Fibroblast of mammary gland (primary cell): ENCODE results near the gene LGR6.

Experiments used
- DNase-seq: peaks from one replicate; pipeline ENCODE4 v3.0.0-alpha.2; 2010; ENCODE audit warnings: low read depth
- H3K4me3 ChIP-seq: 2 replicates; pipeline ENCODE4 v1.5.1; 2011; ENCODE audit warnings: low read depth, mild to moderate bottlenecking, low read length, moderate library complexity; ENCODE audit not compliant: control insufficient read depth
- TF ChIP-seq, protein P1 (sequence below): conservative IDR thresholded peaks from 2 replicates; pipeline ENCODE4 v1.5.1; 2011; ENCODE audit warnings: low read depth, low read length, inconsistent platforms; ENCODE audit not compliant: control insufficient read depth, insufficient read depth

LGR6 gene

DNA sequence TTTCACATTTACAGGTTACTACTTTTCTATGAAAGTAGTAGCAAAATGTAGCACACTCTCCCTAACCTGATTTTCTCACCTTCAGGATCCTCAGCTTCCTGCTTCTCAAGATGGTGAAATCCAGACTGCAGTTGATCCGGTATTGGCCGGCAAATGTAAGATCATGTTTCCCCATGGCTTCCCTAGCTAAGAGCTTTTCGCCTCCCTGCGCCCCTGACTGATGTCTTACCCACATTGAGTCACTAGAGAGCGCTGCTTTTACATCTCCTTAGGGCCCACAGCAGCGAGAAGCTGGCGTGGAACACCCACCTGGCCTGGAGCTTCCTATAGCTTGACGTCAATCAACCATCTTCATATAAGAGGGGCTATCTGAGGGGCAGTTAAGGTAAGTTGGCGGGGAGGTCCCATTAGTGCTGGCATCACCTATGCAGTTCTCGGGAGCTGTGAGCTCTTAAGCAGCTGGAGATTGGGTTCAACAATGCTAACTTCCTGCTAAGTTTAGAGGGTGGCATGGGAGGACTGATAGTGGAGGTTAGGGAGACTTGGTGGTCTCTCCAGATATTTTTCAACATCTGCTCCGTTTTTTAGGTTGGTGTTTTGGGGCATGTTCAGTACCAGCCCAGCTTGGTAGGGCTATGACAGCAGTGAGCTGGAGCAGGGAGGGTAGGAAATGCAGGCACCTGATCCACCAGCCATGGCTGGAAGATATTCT is 38.7 kb upstream of the LGR6 start:
- no peak overlapping the region for H3K4me3 ChIP-seq

DNA sequence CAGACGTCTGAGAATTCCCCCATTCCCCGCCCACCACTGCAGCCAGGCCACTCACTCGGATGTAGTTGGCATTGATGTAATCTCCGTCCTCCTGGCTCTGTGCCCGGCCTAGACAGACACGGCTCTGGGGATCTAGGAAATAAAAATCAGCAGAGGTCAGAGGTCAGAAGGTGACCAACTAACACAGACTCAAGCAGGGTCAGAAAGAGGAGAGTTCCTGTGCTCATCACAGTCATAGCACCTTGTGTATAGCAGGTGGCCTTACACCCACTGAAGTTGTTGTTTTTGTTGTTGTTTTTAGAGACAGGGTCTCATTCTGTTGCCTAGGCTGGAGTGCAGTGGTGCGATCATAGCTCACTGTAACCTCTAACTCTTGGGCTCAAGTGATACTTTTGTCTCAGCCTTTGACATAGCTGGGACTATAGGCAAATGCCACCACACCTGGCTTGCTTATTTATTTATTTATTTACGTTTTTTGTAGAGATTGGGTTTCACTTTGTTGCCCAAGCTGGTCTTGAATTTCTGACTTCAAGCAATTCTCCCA is 38.0 kb upstream of the LGR6 start:
- no peak overlapping the region for H3K4me3 ChIP-seq
- TF ChIP-seq, protein P1, sequence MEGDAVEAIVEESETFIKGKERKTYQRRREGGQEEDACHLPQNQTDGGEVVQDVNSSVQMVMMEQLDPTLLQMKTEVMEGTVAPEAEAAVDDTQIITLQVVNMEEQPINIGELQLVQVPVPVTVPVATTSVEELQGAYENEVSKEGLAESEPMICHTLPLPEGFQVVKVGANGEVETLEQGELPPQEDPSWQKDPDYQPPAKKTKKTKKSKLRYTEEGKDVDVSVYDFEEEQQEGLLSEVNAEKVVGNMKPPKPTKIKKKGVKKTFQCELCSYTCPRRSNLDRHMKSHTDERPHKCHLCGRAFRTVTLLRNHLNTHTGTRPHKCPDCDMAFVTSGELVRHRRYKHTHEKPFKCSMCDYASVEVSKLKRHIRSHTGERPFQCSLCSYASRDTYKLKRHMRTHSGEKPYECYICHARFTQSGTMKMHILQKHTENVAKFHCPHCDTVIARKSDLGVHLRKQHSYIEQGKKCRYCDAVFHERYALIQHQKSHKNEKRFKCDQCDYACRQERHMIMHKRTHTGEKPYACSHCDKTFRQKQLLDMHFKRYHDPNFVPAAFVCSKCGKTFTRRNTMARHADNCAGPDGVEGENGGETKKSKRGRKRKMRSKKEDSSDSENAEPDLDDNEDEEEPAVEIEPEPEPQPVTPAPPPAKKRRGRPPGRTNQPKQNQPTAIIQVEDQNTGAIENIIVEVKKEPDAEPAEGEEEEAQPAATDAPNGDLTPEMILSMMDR = no peak
- peak; percentile 28 for DNase-seq

More for the DNA sequence above, 38.7 kb upstream of the LGR6 start:
- TF ChIP-seq, protein P1 = peak; percentile 61
- DNase-seq = peak; percentile 72

DNA sequence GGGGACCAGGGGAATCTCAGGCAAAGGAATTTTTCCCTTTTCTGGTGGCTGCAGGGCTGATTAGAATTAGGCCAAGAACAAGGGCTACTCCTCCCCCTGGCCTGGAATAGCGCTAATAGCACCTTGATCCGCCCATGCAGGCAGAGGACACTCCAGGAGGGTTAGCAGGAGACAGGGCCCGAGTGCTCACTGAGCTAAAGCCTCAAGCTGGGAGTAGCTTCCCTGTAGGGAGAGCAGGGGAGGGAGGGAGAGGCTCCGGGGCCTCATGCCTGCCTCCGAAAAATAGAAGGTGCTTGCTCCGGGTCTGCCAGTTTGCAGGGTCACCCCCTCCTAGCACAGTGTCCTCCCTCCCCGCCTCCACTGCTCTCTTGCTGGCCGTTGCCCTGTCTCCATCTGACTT is 37.0 kb upstream of the LGR6 start:
- DNase-seq = no peak
- TF ChIP-seq, protein P1 = no peak
- no peak overlapping the region for H3K4me3 ChIP-seq

DNA sequence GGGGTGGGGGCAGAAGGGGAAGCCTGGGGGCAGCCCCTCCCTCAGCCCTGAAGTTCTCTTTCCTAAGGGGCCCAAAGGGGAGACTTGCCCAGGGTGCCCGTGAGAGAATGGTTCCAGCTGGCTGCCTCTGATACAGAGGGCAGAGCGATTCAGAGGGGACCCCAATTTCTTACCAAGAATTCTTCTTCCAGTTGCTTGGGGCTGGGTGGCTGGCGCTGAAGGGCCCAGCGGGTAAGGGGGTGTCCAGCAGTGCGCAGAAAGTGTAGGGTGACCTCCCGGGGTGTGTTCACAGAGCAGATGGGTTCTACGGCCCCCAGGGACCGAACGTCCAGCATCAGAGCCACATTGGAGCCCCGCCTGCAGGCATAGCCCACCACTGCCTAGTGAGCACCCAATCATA is 35.7 kb upstream of the LGR6 start:
- DNase-seq = no peak
- H3K4me3 ChIP-seq = no peak overlapping the region
- TF ChIP-seq, protein P1 = no peak

DNA sequence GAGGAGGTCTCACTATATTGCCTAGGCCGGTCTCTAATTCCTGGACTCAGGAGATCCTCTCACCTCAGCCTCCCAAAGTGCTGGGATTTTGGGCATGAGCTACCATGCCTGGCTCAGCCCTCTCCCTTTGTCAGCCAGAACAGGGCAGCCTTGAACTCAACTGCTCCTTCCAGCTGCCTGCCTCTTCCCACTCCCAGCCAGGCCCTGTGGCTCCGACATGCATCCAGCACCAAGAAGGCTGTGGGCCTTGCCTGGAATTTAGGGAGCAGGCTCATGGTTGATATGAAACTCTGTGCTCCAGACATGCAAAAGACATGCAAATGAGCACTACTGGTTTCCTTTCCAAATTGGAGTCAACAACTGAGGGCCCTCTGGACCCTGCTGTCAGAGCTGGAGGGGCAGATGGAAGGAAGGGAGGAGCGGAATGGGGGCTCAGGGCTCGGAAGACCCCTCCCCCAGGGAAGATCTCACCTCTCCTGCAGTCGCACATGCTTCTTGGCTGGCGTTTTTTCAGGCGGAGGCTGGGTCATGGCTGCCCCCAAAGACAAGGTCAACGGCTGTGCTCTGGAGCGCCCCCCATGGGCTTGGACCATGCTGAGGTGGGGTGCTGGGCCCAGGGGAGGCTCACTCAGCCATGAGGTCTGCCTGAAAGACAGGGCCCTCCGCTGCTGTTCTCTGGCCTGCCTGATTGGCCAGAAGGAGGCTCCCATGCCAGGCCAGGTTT is 34.6 kb upstream of the LGR6 start:
- TF ChIP-seq, protein P1 = no peak
- no peak for DNase-seq
- no peak overlapping the region for H3K4me3 ChIP-seq

DNA sequence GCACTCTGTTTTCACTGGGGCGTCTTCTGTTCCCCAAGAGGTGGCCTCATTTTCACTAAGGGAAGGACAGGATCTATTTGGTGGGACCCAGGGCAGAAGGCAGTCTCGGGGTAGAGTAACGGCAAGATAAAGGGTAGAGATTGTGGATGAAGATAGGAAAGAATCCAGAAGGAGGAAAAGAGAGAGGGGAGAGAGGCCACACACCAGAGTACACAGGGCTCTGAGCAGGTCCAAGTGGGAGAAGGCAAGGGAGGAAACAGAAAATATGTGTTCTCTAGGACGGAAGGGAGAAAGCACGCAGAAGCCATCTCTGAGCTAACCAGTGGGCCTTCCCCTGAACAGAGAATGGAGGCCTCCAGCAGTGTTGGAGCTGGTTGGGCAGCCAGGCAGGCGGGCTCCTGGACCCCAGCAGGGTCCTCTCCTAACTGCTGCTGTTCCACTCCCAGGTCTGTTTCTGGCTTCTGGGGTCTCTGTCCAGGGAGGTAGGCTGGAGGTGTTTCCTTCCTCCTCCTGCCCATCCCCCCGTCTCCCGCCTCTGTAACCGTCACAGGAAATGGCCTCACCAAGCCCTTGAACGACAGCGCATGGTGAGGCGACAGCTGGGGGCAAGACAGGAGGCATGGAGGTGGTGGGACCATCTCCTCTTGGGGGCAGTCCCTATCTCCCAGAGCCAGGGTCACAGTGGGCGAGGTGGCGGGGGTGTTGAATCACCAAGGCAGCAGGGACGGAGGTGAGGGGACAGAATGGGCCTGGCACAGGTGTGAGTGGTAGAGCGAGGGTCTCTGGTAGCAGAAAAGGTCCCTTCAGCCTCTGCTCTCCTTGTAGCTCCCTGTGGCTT is 33.8 kb upstream of the LGR6 start:
- no peak for DNase-seq
- no peak overlapping the region for H3K4me3 ChIP-seq
- TF ChIP-seq, protein P1 = no peak
